HCT116 (cell line): Measurements from ENCODE around the gene DCAF10. TPM values are rescaled to one million over a fixed set of nuclear protein-coding genes. Genes with fewer than 3 reads are reported as not detected.

Experiments used
- ATAC-seq: fragments of 200-7000 bp; cut with Tn5 transposase; 2 replicates; pipeline ENCODE4 v1.9.1; 2020; ENCODE audit warnings: mild to moderate bottlenecking, moderate library complexity
- BruUV-seq: library from RNA; stranded (reverse); fragments of 400-500 nt; replicated peaks from 2 replicates; lab custom pipeline; 2021; lab: Mats Ljungman, UMichigan
- CTCF ChIA-PET: fragments of 300-600 bp; sonication (Branson Sonifier 250); formaldehyde crosslinking; loops from one replicate; lab custom pipeline; 2021; ENCODE audit warnings: antibody characterized with exemption; lab: Charles Lee
- POLR2A ChIA-PET: fragments of 300-600, 350-600 bp; sonication (Branson Sonifier 250); formaldehyde crosslinking; loops from one replicate; lab custom pipeline; 2021; ENCODE audit warnings: antibody characterized with exemption; lab: Charles Lee
- RAD21 ChIA-PET, 2 experiments: fragments of 300-600 bp; sonication (Branson Sonifier 250); formaldehyde crosslinking; loops; one replicate each; lab custom pipeline; 2023; ENCODE audit warnings: low total read pairs in 2 of 2; ENCODE audit not compliant: uncharacterized antibody in 2 of 2, unreplicated experiment in 2 of 2, low non-redundant PET in 1 of 2; lab: Charles Lee
- DNase-seq: peaks from one replicate; pipeline ENCODE4 v3.0.0-alpha.2; 2010; ENCODE audit warnings: low read depth, low spot score
- H2AFZ ChIP-seq: fragments of 200-600 bp; shearing (Covaris generic), sonication (generic); 2 replicates; pipeline ENCODE4 v1.6.1; 2017; ENCODE audit warnings: low read depth, mixed run types, mixed read lengths, antibody characterized with exemption, low read length; ENCODE audit not compliant: poor library complexity, severe bottlenecking
- H3K27ac ChIP-seq: 2 replicates; pipeline ENCODE4 v1.5.1; 2012; ENCODE audit warnings: low read depth, low read length
- H3K27me3 ChIP-seq: fragments of 200-600 bp; sonication (generic); 2 replicates; pipeline ENCODE4 v1.6.1; 2016; ENCODE audit warnings: mixed run types, low read length, mixed read lengths; ENCODE audit not compliant: insufficient read depth
- H3K36me3 ChIP-seq, 2 experiments: fragments of 200-500 bp in 1 of 2; fragments of 200-600 bp in 1 of 2; sonication (Bioruptor generic) in 1 of 2; sonication (generic) in 1 of 2; 2 replicates each; pipeline versions ENCODE4 v1.5.1 to v1.6.1; 2014 to 2016; ENCODE audit warnings: low read length in 2 of 2, inconsistent platforms in 1 of 2, mixed read lengths in 1 of 2, mixed run types in 1 of 2; ENCODE audit not compliant: insufficient read depth in 2 of 2, control insufficient read depth in 1 of 2
- H3K4me1 ChIP-seq, 2 experiments: fragments of 200-600 bp in 1 of 2; sonication (generic) in 1 of 2; 2 replicates each; pipeline versions ENCODE4 v1.5.1 to v1.6.1; 2012 to 2017; ENCODE audit warnings: low read length in 2 of 2, inconsistent platforms in 1 of 2, mild to moderate bottlenecking in 1 of 2, mixed read lengths in 1 of 2, mixed run types in 1 of 2, moderate library complexity in 1 of 2; ENCODE audit not compliant: insufficient read depth in 2 of 2, control insufficient read depth in 1 of 2
- H3K4me2 ChIP-seq: fragments of 200-600 bp; sonication (generic); 2 replicates; pipeline ENCODE4 v1.6.1; 2017; ENCODE audit warnings: mixed run types, low read length, mixed read lengths
- H3K4me3 ChIP-seq, 2 experiments: fragments of 200-600 bp in 1 of 2; sonication (generic) in 1 of 2; replicated peaks in 1 of 2; 2 replicates each; pipeline ENCODE4 v1.5.1; 2011 to 2016; ENCODE audit warnings: low read length in 2 of 2, control low read depth in 1 of 2, low read depth in 1 of 2, mild to moderate bottlenecking in 1 of 2, mixed read lengths in 1 of 2, mixed run types in 1 of 2
- H3K79me2 ChIP-seq: fragments of 200-600 bp; sonication (generic); 2 replicates; pipeline ENCODE4 v1.6.1; 2017; ENCODE audit warnings: mild to moderate bottlenecking, mixed run types, low read length, moderate library complexity, mixed read lengths; ENCODE audit not compliant: insufficient read depth
- H3K9ac ChIP-seq: fragments of 200-600 bp; sonication (generic); 2 replicates; pipeline ENCODE4 v1.6.1; 2016; ENCODE audit warnings: low read length, mixed read lengths
- H3K9me2 ChIP-seq: fragments of 200-600 bp; sonication (generic), shearing (Covaris generic); 2 replicates; pipeline ENCODE4 v1.6.1; 2017; ENCODE audit warnings: mixed run types, mild to moderate bottlenecking, moderate library complexity; ENCODE audit not compliant: insufficient read depth
- H3K9me3 ChIP-seq, 2 experiments: fragments of 200-500 bp in 1 of 2; fragments of 200-600 bp in 1 of 2; sonication (Bioruptor generic) in 1 of 2; sonication (generic) in 1 of 2; 2 replicates each; pipeline ENCODE4 v1.6.1; 2014 to 2017; ENCODE audit warnings: low read length in 2 of 2, mixed read lengths in 2 of 2, inconsistent platforms in 1 of 2, low read depth in 1 of 2, mild to moderate bottlenecking in 1 of 2, mixed run types in 1 of 2, moderate library complexity in 1 of 2; ENCODE audit not compliant: control insufficient read depth in 1 of 2, insufficient read depth in 1 of 2
- H4K20me1 ChIP-seq: fragments of 200-600 bp; sonication (generic), shearing (Covaris generic); 2 replicates; pipeline ENCODE4 v1.6.1; 2017; ENCODE audit warnings: mixed run types, mild to moderate bottlenecking, moderate library complexity; ENCODE audit not compliant: insufficient read depth
- CEBPB ChIP-seq: IDR thresholded peaks from 2 replicates; pipeline ENCODE4 v1.6.1; 2012; ENCODE audit warnings: low read depth
- ELF1 ChIP-seq: IDR thresholded peaks from 2 replicates; pipeline ENCODE4 v1.6.1; 2012; ENCODE audit warnings: low read depth, borderline replicate concordance
- EZH2 ChIP-seq: fragments of 200-600 bp; sonication (generic); IDR thresholded peaks from 2 replicates; pipeline ENCODE4 v1.6.1; 2017; ENCODE audit warnings: antibody characterized with exemption, mixed run types
- JUND ChIP-seq: IDR thresholded peaks from 2 replicates; pipeline ENCODE4 v1.6.1; 2012
- REST ChIP-seq: IDR thresholded peaks from 2 replicates; pipeline ENCODE4 v1.6.1; 2012; ENCODE audit warnings: low read depth
- SIN3A ChIP-seq: IDR thresholded peaks from 2 replicates; pipeline ENCODE4 v1.6.1; 2012; ENCODE audit warnings: low read depth
- SP1 ChIP-seq: IDR thresholded peaks from 2 replicates; pipeline ENCODE4 v1.6.1; 2012; ENCODE audit warnings: low read depth
- ZBTB33 ChIP-seq: IDR thresholded peaks from 2 replicates; pipeline ENCODE4 v1.6.1; 2011; ENCODE audit warnings: mild to moderate bottlenecking, low read length, moderate library complexity; ENCODE audit not compliant: insufficient replicate concordance; ENCODE audit errors: extremely low read depth
- ZFX ChIP-seq: fragments of 450-650 bp; IDR thresholded peaks from 2 replicates; pipeline ENCODE4 v1.6.1; 2017
- ZNF274 ChIP-seq: fragments of 200-500 bp; sonication (Bioruptor generic); IDR thresholded peaks from 2 replicates; pipeline ENCODE4 v1.6.1; 2014; ENCODE audit warnings: mild to moderate bottlenecking, low read depth, low read length, inconsistent platforms
- intact Hi-C: fragments of 100-400 bp; cut with micrococcal nuclease; formaldehyde crosslinking; loops from 2 replicates; pipeline ENCODE4 v1.10.0; 2022
- total RNA-seq: library from RNA; stranded (reverse); gene quantifications from one replicate; pipeline ENCODE4 v1.2.1, GENCODE V29; 2021; ENCODE audit not compliant: unreplicated experiment
- TF ChIP-seq, protein P1 (sequence below), 3 experiments: fragments of 200-600 bp in 1 of 3; sonication (generic) in 1 of 3; IDR thresholded peaks in 2 of 3; conservative IDR thresholded peaks in 1 of 3; 2 replicates each; pipeline ENCODE4 v1.5.1; 2012 to 2017; ENCODE audit warnings: low read depth in 2 of 3, low read length in 2 of 3, antibody characterized with exemption in 1 of 3, borderline replicate concordance in 1 of 3, control low read depth in 1 of 3, mild to moderate bottlenecking in 1 of 3, mixed read lengths in 1 of 3, mixed run types in 1 of 3, moderate library complexity in 1 of 3; ENCODE audit not compliant: insufficient read depth in 1 of 3

The DCAF10 gene
- total RNA-seq, 1 experiment from 2014 or later, result 20.6 TPM

DNA sequence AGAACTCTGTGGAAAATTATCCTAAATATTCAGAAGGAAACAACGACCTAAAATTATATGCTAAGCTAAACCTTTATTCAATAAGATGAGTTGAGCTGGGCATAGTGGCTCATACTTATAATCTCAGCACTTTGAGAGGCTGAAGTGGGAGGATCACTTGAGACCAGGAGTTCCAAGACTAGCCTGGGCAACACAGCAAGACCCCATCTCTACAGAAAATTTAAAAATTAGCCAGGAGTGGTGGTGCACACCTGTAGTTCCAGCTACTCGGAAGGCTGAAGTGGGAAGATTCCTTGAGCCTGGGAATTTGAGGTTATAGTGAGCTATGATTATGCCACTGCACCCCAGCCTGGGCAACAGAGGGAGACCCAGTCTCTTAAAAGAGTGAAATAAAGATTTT, 51.6 kb downstream of the DCAF10 start:
- Histone ChIP-seq H3K4me2 (no peak overlapping the region), H3K27ac (no peak overlapping the region), H3K4me3 (no peak overlapping the region), H3K9me3 (no peaks in the 10 kb centered on the region), H3K27me3 (no peaks in the 10 kb centered on the region), H3K36me3 (no peaks in the 10 kb centered on the region; a peak in 1 of 4 replicates), H4K20me1 (no peaks in the 10 kb centered on the region), H3K9ac (no peak overlapping the region)
- ChIA-PET RAD21 (no interaction called here), POLR2A (no interaction called here), CTCF (no interaction called here)
- intact Hi-C loops, result loop anchor here (10.0 kb wide), 1 partner anchor 97 kb away; the partner anchor contains the start of gene TRMT10B
- BruUV-seq, result no TSS peak
- ATAC-seq, result no peak
- TF ChIP-seq ZFX (no peak), ELF1 (no peak), ZNF274 (no peak), REST (no peak), ZBTB33 (no peak), SIN3A (no peak), SP1 (no peak), CEBPB (no peak), JUND (no peak), EZH2 (no peak)
- TF ChIP-seq, protein P1, sequence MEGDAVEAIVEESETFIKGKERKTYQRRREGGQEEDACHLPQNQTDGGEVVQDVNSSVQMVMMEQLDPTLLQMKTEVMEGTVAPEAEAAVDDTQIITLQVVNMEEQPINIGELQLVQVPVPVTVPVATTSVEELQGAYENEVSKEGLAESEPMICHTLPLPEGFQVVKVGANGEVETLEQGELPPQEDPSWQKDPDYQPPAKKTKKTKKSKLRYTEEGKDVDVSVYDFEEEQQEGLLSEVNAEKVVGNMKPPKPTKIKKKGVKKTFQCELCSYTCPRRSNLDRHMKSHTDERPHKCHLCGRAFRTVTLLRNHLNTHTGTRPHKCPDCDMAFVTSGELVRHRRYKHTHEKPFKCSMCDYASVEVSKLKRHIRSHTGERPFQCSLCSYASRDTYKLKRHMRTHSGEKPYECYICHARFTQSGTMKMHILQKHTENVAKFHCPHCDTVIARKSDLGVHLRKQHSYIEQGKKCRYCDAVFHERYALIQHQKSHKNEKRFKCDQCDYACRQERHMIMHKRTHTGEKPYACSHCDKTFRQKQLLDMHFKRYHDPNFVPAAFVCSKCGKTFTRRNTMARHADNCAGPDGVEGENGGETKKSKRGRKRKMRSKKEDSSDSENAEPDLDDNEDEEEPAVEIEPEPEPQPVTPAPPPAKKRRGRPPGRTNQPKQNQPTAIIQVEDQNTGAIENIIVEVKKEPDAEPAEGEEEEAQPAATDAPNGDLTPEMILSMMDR (IDR thresholded peaks at IDR 0.05 in 2 of 3, conservative IDR thresholded peaks at IDR 0.05 in 1 of 3; ENCODE audit: borderline replicate concordance in 1 of 3, insufficient read depth in 1 of 3, low read depth in 2 of 3, low read length in 2 of 3), result no peak
- TF ChIP-seq, all 23 proteins: peak for 0
- Histone ChIP-seq H3K4me1 (no peaks in the 10 kb centered on the region), H3K9me2 (no peaks in the 10 kb centered on the region), H2AFZ (no peak overlapping the region), H3K79me2 (no peaks in the 10 kb centered on the region)
- DNase-seq, result no peak
